ENCODE data around the gene ADCY5.
A peak's percentile ranks its signal among the peaks of the same experiment; 100 is the strongest.

The ADCY5 gene

GRCh38 chr3:123411340-123412040 lies 37.4 kb downstream of the ADCY5 start:
- DNase-seq (ENCODE audit: insufficient read length, low spot score) (no peak), FAIRE-seq (no peak)

GRCh38 chr3:123410149-123410515 lies 38.8 kb downstream of the ADCY5 start:
- FAIRE-seq = no peak
- no peak for DNase-seq (ENCODE audit: insufficient read length, low spot score)

- FAIRE-seq (peak; percentile 52), DNase-seq (ENCODE audit: insufficient read length, low spot score) (peak; percentile 41)
These were observed 39.3 kb downstream of the ADCY5 start for GRCh38 chr3:123409443-123410148.

- no peak for FAIRE-seq
- DNase-seq (ENCODE audit: insufficient read length, low spot score) = no peak
These were observed 42.3 kb downstream of the ADCY5 start for GRCh38 chr3:123406598-123406997.

GRCh38 chr3:123405936-123406510 lies 42.9 kb downstream of the ADCY5 start:
- FAIRE-seq = no peak

GRCh38 chr3:123405021-123405420 lies 43.9 kb downstream of the ADCY5 start:
- no peak for FAIRE-seq

More at GRCh38 chr3:123405936-123406510, 42.9 kb downstream of the ADCY5 start:
- no peak for DNase-seq (ENCODE audit: insufficient read length, low spot score)

GRCh38 chr3:123404391-123404790 lies 44.5 kb downstream of the ADCY5 start:
- FAIRE-seq (no peak), DNase-seq (ENCODE audit: insufficient read length, low spot score) (no peak)

More at GRCh38 chr3:123405021-123405420, 43.9 kb downstream of the ADCY5 start:
- DNase-seq (ENCODE audit: insufficient read length, low spot score) = no peak

- DNase-seq (ENCODE audit: insufficient read length, low spot score) (no peak), FAIRE-seq (no peak)
These were observed 46.9 kb downstream of the ADCY5 start for GRCh38 chr3:123401836-123402530.

GRCh38 chr3:123400169-123400568 lies 48.7 kb downstream of the ADCY5 start:
- no peak for DNase-seq (ENCODE audit: insufficient read length, low spot score)
- FAIRE-seq = no peak

- DNase-seq (ENCODE audit: insufficient read length, low spot score) (no peak), FAIRE-seq (no peak)
These were observed 49.2 kb downstream of the ADCY5 start for GRCh38 chr3:123399653-123400052.

GRCh38 chr3:123397921-123398785 lies 50.7 kb downstream of the ADCY5 start:
- no peak for DNase-seq (ENCODE audit: insufficient read length, low spot score)
- no peak for FAIRE-seq

GRCh38 chr3:123397050-123397590 lies 51.8 kb downstream of the ADCY5 start:
- FAIRE-seq (no peak), DNase-seq (ENCODE audit: insufficient read length, low spot score) (no peak)

- DNase-seq (ENCODE audit: insufficient read length, low spot score) (no peak), FAIRE-seq (no peak)
These were observed 52.5 kb downstream of the ADCY5 start for GRCh38 chr3:123396171-123397049.

GRCh38 chr3:123395235-123395634 lies 53.7 kb downstream of the ADCY5 start:
- no peak for FAIRE-seq

GRCh38 chr3:123394391-123395020 lies 54.4 kb downstream of the ADCY5 start:
- no peak for FAIRE-seq
- DNase-seq (ENCODE audit: insufficient read length, low spot score) = no peak

More at GRCh38 chr3:123395235-123395634, 53.7 kb downstream of the ADCY5 start:
- no peak for DNase-seq (ENCODE audit: insufficient read length, low spot score)

GRCh38 chr3:123392871-123393620 lies 55.8 kb downstream of the ADCY5 start:
- DNase-seq (ENCODE audit: insufficient read length, low spot score) (no peak), FAIRE-seq (no peak)

GRCh38 chr3:123392368-123392767 lies 56.5 kb downstream of the ADCY5 start:
- DNase-seq (ENCODE audit: insufficient read length, low spot score) (no peak), FAIRE-seq (no peak)

Measured in HTR-8/SVneo (cell line).